A673 (cell line): ENCODE measurements around the gene AQP5. TPM values are rescaled to one million over a fixed set of nuclear protein-coding genes. Genes with fewer than 3 reads are reported as not detected.

ENCODE experiments used
- BruUV-seq: library from RNA; stranded (reverse); fragments of 400-500 nt; replicated peaks from 2 replicates; lab custom pipeline; 2021; lab: Mats Ljungman, UMichigan
- CTCF ChIA-PET: fragments of 300-600 bp; sonication (Branson Sonifier 250); formaldehyde crosslinking; loops from one replicate; lab custom pipeline; 2022; ENCODE audit warnings: antibody characterized with exemption; lab: Charles Lee
- POLR2A ChIA-PET: fragments of 300-600 bp; sonication (Branson Sonifier 250); formaldehyde crosslinking; loops from one replicate; lab custom pipeline; 2022; ENCODE audit warnings: antibody characterized with exemption; ENCODE audit not compliant: low non-redundant PET; lab: Charles Lee
- DNase-seq: peaks from one replicate; pipeline ENCODE4 v3.0.0-alpha.2; 2015; ENCODE audit warnings: low spot score
- H3K27ac ChIP-seq: fragments of 200-600 bp; sonication (generic); 2 replicates; pipeline ENCODE4 v1.5.1; 2016; ENCODE audit warnings: mixed run types, low read depth, mild to moderate bottlenecking, mixed read lengths, antibody characterized with exemption, low read length; ENCODE audit not compliant: poor library complexity, severe bottlenecking
- H3K27me3 ChIP-seq: fragments of 200-600 bp; sonication (generic); replicated peaks from 2 replicates; pipeline ENCODE4 v1.6.1; 2017; ENCODE audit warnings: mixed run types, low read depth, mild to moderate bottlenecking, mixed read lengths, antibody characterized with exemption, low read length; ENCODE audit not compliant: insufficient read depth, poor library complexity
- H3K36me3 ChIP-seq: fragments of 200-600 bp; sonication (generic); 2 replicates; pipeline ENCODE4 v1.6.1; 2016; ENCODE audit warnings: mixed run types, mild to moderate bottlenecking, mixed read lengths, antibody characterized with exemption, low read length; ENCODE audit not compliant: insufficient read depth, poor library complexity, severe bottlenecking
- H3K4me1 ChIP-seq: fragments of 200-600 bp; sonication (generic); 2 replicates; pipeline ENCODE4 v1.6.1; 2017; ENCODE audit warnings: mixed run types, mild to moderate bottlenecking, mixed read lengths, antibody characterized with exemption, low read length; ENCODE audit not compliant: insufficient read depth, poor library complexity, severe bottlenecking
- H3K4me3 ChIP-seq: fragments of 200-600 bp; sonication (generic); 2 replicates; pipeline ENCODE4 v1.5.1; 2016; ENCODE audit warnings: low read depth, mixed run types, mild to moderate bottlenecking, mixed read lengths, low read length; ENCODE audit not compliant: poor library complexity, severe bottlenecking
- H3K9me3 ChIP-seq: fragments of 200-600 bp; sonication (generic); 2 replicates; pipeline ENCODE4 v1.6.1; 2016; ENCODE audit warnings: mixed run types, low read depth, mild to moderate bottlenecking, mixed read lengths, antibody characterized with exemption, low read length; ENCODE audit not compliant: poor library complexity, severe bottlenecking
- CTCF ChIP-seq: fragments of 300-800, 200-600 bp; sonication (generic); conservative IDR thresholded peaks from 2 replicates; pipeline ENCODE4 v1.5.1; 2017; ENCODE audit warnings: low read depth, mild to moderate bottlenecking, antibody characterized with exemption, low read length, moderate library complexity, mixed read lengths
- EZH2 ChIP-seq: fragments of 200-600 bp; sonication (generic); IDR thresholded peaks from 2 replicates; pipeline ENCODE4 v1.6.1; 2017; ENCODE audit warnings: borderline replicate concordance, low read depth, mild to moderate bottlenecking, mixed read lengths, antibody characterized with exemption, low read length; ENCODE audit not compliant: poor library complexity, severe bottlenecking
- intact Hi-C: fragments of 100-400 bp; cut with micrococcal nuclease; formaldehyde crosslinking; loops from one replicate; pipeline ENCODE4 v1.10.0; 2022; ENCODE audit not compliant: unreplicated experiment
- total RNA-seq: library from RNA; stranded (reverse); gene quantifications from 2 replicates; pipeline ENCODE4 v1.2.3, GENCODE V29; 2021

The AQP5 gene
- total RNA-seq, 1 experiment from 2014 or later, result not detected

DNA sequence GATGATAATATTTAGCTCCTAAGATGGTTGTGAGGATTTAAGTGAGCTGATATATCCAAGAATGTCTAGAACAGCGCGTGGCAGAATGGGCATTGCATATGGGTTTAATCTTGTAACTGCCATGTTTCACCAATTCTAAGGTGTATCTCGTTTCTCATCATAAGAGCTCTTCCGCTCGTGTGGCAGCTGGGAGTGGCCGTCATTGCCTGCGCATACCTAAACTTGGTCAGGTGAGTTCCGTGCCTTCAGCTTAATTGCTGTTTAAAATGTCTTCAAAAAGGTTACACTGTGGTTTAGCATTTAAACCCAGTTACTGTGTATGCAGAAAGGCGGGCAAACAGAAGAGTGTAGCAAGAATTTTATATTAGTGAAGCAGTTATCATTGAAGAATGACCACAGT lies 15.6 kb upstream of the AQP5 start:
- CTCF ChIA-PET, result interaction anchor here (0.6 to 1.8 kb wide), 11 partner anchors 8 to 147 kb away, joined by 3 to 10 read pairs (median 4); no protein-coding TSS in a partner anchor
- BruUV-seq, result no TSS peak
- no peak for TF ChIP-seq CTCF
- no peak for TF ChIP-seq EZH2
- no peak for DNase-seq
- H3K9me3 ChIP-seq, result no peaks in the 10 kb centered on the region
- H3K27me3 ChIP-seq, result no peaks in the 10 kb centered on the region
- no peaks in the 10 kb centered on the region for H3K36me3 ChIP-seq
- no peak overlapping the region for H3K27ac ChIP-seq
- POLR2A ChIA-PET, result no interaction called here
- H3K4me3 ChIP-seq, result no peak overlapping the region
- intact Hi-C loops, result loop anchor here (5.0 to 10.0 kb wide), 2 partner anchors 79 to 171 kb away; no protein-coding TSS in a partner anchor
- H3K4me1 ChIP-seq, result no peaks in the 10 kb centered on the region

- Histone ChIP-seq H3K9me3 (no peaks in the 10 kb centered on the region), H3K27ac (no peak overlapping the region), H3K27me3 (no peaks in the 10 kb centered on the region), H3K36me3 (no peaks in the 10 kb centered on the region), H3K4me3 (no peak overlapping the region), H3K4me1 (no peaks in the 10 kb centered on the region)
- no TSS peak for BruUV-seq
- ChIA-PET CTCF (interaction anchor here (1.0 to 1.8 kb wide), 4 partner anchors 52 to 124 kb away, joined by 3 to 10 read pairs (median 5); no protein-coding TSS in a partner anchor), POLR2A (no interaction called here)
- DNase-seq, result no peak
- intact Hi-C loops, result loop anchor here (5.0 to 10.0 kb wide), 2 partner anchors 79 to 172 kb away; no protein-coding TSS in a partner anchor
- TF ChIP-seq CTCF (no peak), EZH2 (no peak)
Measured at GRCh38 chr12:49946497-49946896, 15.2 kb upstream of the AQP5 start.

DNA sequence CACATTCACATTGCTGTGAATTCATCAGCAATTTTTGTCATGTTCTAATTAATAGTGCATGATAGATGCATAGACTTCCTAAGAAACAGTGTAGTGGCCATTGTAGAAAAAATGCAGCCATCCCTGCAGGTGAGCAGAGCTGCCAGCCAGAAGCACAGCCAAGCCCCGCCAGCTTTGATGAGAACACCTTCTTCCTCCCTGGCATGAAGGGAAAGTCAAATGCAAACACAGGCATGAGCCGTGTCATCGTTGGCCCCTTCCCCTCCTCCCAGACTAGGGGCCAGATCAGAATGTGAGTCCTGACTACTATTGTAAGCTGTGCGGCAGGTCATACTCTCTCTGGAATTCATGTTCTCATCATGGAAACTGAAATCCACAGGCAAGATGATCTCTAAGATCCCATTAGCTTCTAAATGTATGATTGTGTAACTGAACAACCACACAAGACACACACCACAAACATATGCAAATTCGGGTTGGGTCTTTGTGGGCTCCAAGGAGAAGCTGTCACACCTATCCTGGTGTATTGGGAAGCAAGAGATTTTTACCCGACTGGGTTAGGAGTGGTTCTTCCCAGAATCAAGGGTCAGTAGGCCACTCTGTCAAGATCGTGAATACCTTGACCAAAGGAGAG lies 14.0 kb upstream of the AQP5 start:
- Histone ChIP-seq H3K27me3 (no peaks in the 10 kb centered on the region), H3K27ac (no peak overlapping the region), H3K9me3 (no peaks in the 10 kb centered on the region), H3K36me3 (no peaks in the 10 kb centered on the region), H3K4me1 (no peaks in the 10 kb centered on the region), H3K4me3 (no peak overlapping the region)
- intact Hi-C loops, result loop anchor here (5.0 to 10.0 kb wide), 2 partner anchors 80 to 173 kb away; no protein-coding TSS in a partner anchor
- no TSS peak for BruUV-seq
- TF ChIP-seq EZH2 (no peak), CTCF (no peak)
- ChIA-PET POLR2A (no interaction called here), CTCF (no interaction called here)
- DNase-seq, result no peak
